Muscle layer of colon (tissue), 2 donors: Measurements from ENCODE around the gene PSME3IP1.
"Not testable (repeated sequence)": the region's sequence is repeated elsewhere in the genome, so short reads cannot be mapped to it uniquely, and the experiment has no call there.

Experiments used
- H3K27ac ChIP-seq: one replicate; pipeline ENCODE4 v1.7.0; 2013; ENCODE audit warnings: low read depth, mild to moderate bottlenecking, low read length, moderate library complexity
- H3K27me3 ChIP-seq, 2 donors: one replicate each; pipeline ENCODE4 v1.7.0; 2013; ENCODE audit warnings: low read length in 2 of 2, mild to moderate bottlenecking in 2 of 2; ENCODE audit not compliant: insufficient read depth in 2 of 2, control insufficient read depth in 1 of 2
- H3K36me3 ChIP-seq: one replicate; pipeline ENCODE4 v1.7.0; 2013; ENCODE audit warnings: mild to moderate bottlenecking, low read length; ENCODE audit not compliant: insufficient read depth
- H3K4me1 ChIP-seq: one replicate; pipeline ENCODE4 v1.7.0; 2013; ENCODE audit warnings: mild to moderate bottlenecking, low read length; ENCODE audit not compliant: insufficient read depth
- H3K4me3 ChIP-seq, 2 donors: one replicate each; pipeline ENCODE4 v1.7.0; 2013; ENCODE audit warnings: low read length in 2 of 2, low read depth in 1 of 2, mild to moderate bottlenecking in 1 of 2, moderate library complexity in 1 of 2
- H3K9ac ChIP-seq: one replicate; pipeline ENCODE4 v1.7.0; 2013; ENCODE audit warnings: low read length
- H3K9me3 ChIP-seq: one replicate; pipeline ENCODE4 v1.7.0; 2013; ENCODE audit warnings: mild to moderate bottlenecking, low read length
- donor health status: abdominal sarcoma.
- donor health status: Adenocarcinoma of cecum.

The PSME3IP1 gene

GRCh38 chr16:57112403-57113041, 73.3 kb downstream of the PSME3IP1 start:
- H3K27me3 ChIP-seq: no peaks in the 10 kb centered on the region
- H3K9me3 ChIP-seq: no peaks in the 10 kb centered on the region
- H3K27ac ChIP-seq: no peak overlapping the region
- peaks cover 2% of the 10 kb centered on the region for H3K36me3 ChIP-seq
- peaks cover 17% of the 10 kb centered on the region for H3K4me1 ChIP-seq
- no peak overlapping the region for H3K9ac ChIP-seq
- H3K4me3 ChIP-seq: no peak overlapping the region

DNA sequence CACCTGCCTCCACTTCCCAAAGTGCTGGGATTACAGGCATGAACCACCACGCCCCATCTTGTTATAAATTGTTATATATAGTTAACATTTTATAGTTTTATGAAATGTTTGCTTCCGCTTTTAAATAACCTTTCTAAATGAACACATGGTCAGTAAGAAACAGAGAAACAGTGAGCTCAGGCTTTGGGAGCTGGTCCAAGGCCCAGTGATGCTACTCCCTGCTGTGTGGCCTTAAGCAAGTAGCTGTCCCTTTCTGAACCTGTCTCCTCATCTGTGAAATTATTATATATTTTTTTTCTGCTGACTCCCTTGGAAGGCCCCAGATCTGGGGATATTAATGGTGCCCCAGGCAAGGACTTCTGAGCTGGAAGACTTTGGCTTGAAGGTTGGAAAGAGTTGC, 74.4 kb downstream of the PSME3IP1 start:
- no peak overlapping the region for H3K9ac ChIP-seq
- H3K4me3 ChIP-seq: no peak overlapping the region
- H3K4me1 ChIP-seq: peaks cover 21% of the 10 kb centered on the region
- H3K27ac ChIP-seq: no peak overlapping the region
- H3K9me3 ChIP-seq: no peaks in the 10 kb centered on the region
- H3K36me3 ChIP-seq: no peaks in the 10 kb centered on the region
- H3K27me3 ChIP-seq: no peaks in the 10 kb centered on the region

- no peaks in the 10 kb centered on the region for H3K9me3 ChIP-seq
- no peak overlapping the region for H3K9ac ChIP-seq
- no peaks in the 10 kb centered on the region for H3K27me3 ChIP-seq
- H3K36me3 ChIP-seq: no peaks in the 10 kb centered on the region
- H3K27ac ChIP-seq: no peak overlapping the region
- no peak overlapping the region for H3K4me3 ChIP-seq
- H3K4me1 ChIP-seq: peaks cover 17% of the 10 kb centered on the region
These were observed 74.9 kb downstream of the PSME3IP1 start for GRCh38 chr16:57110937-57111336.

DNA sequence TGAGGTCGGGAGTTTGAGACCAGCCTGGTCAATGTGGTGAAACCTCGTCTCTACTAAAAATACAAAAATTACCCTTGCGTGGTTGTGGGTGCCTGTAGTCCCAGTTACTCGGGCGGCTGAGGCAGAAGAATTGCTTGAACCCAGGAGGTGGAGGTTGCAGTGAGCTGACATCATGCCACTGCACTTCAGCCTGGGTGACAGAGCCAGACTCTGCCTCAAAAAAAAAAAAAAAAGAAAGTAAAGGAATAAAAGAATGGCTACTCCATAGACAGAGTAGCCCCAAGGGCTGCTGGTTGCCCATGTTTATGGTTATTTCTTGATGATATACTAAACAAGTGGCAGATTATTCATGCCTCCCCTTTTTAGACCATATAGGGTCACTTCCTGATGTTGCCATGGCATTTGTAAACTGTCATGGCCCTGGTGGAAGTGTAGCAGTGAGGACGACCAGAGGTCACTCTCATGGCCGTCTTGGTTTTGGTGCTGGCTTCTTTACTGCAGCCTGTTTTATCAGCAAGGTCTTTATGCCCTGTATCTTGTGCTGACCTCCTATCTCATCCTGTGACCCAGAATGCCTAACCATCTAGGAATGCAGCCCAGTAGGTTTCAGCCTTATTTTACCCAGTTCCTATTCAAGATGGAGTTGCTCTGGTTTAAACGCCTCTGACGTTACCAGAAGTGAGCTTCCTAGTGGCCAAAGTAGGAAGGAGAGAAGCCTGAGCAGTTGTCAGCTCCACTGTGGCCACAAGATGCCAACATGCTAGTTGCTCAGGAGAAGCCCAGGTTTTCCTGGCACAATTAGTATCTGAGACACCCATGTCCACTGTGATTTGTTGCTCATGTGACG, 76.4 kb downstream of the PSME3IP1 start:
- H3K27ac ChIP-seq, H3K27me3 ChIP-seq, H3K9ac ChIP-seq, H3K4me3 ChIP-seq, H3K4me1 ChIP-seq, H3K36me3 ChIP-seq, H3K9me3 ChIP-seq: not testable (repeated sequence)

DNA sequence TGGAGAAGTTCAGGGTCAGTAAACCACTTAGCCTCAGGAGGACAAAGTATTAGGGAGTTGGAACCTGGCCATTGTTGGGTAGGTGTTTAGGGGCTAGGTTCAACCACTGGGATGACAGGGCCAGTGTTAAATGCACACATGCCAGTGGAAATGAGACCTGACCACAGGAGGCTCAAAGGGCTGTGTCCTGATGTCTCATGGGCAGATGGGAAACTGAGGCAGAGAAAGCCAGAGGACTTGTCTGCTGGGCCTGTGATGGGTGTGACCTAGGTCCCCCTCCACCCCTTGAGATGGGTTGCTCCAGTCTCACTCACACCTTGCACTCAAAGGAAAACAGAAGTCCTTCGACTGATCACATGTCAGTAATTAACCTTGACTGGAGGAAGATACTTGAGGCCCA, 77.4 kb downstream of the PSME3IP1 start:
- Histone ChIP-seq H3K4me1 (peaks cover 4% of the 10 kb centered on the region), H3K27ac (no peak overlapping the region)

DNA sequence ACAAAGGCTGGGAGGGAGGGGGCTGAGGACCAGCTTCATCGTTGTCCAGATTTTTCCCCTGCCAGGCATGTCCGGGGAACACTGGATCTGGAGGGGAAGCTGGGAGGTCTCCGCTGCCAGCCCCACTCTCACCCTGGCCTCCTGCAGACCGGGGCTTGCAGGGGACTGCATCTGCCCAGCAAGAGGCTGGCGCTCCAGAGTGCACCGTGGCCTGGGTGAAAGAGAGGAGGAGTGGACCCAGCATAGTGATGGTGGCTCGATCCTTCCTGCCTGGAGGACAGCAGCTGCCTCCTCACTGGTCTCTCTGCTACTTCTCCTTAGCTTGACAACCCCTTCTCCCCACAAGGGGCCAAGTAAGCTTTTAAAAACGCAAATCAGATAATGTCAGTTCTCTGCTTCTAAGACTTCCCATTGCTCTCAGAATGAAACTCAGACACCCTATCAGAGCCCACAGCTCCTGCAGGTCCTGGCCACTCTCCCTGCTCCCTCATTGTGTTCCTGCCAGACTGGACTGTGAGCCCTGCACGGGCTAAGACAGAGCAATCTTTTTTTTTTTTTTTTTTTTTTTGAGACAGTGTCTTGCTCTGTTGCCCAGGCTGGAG, 78.4 kb downstream of the PSME3IP1 start:
- H3K9ac ChIP-seq: no peak overlapping the region
- H3K4me1 ChIP-seq: peaks cover 4% of the 10 kb centered on the region
- H3K9me3 ChIP-seq: no peaks in the 10 kb centered on the region
- H3K36me3 ChIP-seq: no peaks in the 10 kb centered on the region
- no peaks in the 10 kb centered on the region for H3K27me3 ChIP-seq
- H3K4me3 ChIP-seq: no peak overlapping the region
- no peak overlapping the region for H3K27ac ChIP-seq

More for the DNA sequence above, 77.4 kb downstream of the PSME3IP1 start:
- no peaks in the 10 kb centered on the region for H3K9me3 ChIP-seq
- no peak overlapping the region for H3K9ac ChIP-seq
- no peak overlapping the region for H3K4me3 ChIP-seq
- no peaks in the 10 kb centered on the region for H3K27me3 ChIP-seq
- H3K36me3 ChIP-seq: no peaks in the 10 kb centered on the region

GRCh38 chr16:57106767-57107166, 79.1 kb downstream of the PSME3IP1 start:
- Histone ChIP-seq H3K36me3 (no peaks in the 10 kb centered on the region), H3K4me1 (peaks cover 4% of the 10 kb centered on the region), H3K4me3 (no peak overlapping the region), H3K27ac (no peak overlapping the region), H3K9ac (no peak overlapping the region), H3K27me3 (no peaks in the 10 kb centered on the region), H3K9me3 (no peaks in the 10 kb centered on the region)

- Histone ChIP-seq H3K27ac (no peak overlapping the region), H3K4me1 (peaks cover 4% of the 10 kb centered on the region), H3K9ac (no peak overlapping the region)
These were observed 80.7 kb downstream of the PSME3IP1 start for GRCh38 chr16:57105184-57105583.

DNA sequence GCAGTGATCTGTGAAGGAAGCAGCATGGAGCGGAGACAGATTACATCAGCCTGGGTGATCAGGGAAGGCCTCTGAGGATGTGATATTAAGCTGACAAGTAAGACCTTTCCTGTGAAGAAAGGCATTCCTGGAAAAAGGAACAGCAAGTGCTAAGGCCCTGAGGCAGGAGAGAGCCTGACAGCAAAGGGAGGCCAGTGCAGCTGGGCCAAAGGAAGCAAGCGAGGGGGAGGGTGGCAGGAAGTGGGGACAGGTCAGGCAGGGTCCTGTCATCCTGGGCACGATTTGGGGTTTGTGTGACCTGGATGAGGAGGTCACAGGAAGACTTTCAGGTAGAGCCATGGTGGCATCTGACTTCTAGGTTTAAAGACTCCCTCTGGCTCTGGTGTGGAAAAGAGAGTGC, 81.1 kb downstream of the PSME3IP1 start:
- H3K27ac ChIP-seq: no peak overlapping the region

More at GRCh38 chr16:57105184-57105583, 80.7 kb downstream of the PSME3IP1 start:
- no peak overlapping the region for H3K4me3 ChIP-seq
- H3K27me3 ChIP-seq: no peaks in the 10 kb centered on the region
- no peaks in the 10 kb centered on the region for H3K36me3 ChIP-seq
- no peaks in the 10 kb centered on the region for H3K9me3 ChIP-seq

DNA sequence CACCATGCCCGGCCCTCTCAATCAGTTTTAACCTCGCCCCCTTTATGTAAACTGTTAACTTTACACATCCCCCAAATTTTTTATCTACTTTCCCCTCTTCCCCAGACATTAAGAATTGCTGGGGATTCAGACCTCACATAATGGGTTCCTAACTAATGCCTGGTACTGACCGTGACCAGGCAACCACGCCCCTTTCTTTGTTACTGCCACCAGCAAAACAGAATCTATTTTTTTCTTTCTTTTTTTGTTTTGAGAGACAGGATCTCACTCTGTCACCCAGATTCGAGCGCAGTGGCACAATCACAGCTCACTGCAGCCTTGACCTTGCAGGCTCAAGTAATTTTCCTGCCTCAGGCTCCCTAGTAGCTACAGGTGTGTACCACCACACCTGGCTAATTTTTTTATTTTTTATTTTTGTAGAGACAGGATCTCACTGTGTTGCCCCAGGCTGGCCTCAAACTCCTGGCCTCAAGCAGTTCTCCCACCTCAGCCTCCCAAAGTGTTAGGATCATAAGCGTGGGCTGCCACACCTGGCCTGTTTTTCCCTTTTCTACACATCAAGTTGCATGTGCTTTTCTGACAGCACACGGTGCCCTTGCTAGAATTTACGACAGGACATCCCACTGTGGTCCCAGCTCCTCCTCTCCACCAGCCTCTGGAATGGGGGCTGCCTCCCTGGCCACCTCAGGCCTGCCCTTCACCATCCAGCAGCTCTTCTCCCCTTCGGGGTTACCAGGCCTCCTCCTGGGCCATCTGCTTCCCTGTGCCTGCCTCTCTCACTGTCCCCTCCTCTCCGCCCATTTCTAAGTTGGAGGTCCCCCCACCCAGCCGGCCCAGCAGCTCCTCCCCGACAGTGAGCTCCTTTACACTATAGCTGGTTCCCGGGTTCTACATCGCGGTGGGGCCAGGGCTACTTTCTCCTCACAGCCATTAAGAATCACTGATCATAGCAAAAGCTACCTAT, 82.7 kb downstream of the PSME3IP1 start:
- Histone ChIP-seq H3K9me3 (no peaks in the 10 kb centered on the region), H3K27ac (no peak overlapping the region), H3K36me3 (no peaks in the 10 kb centered on the region), H3K4me1 (peaks cover 4% of the 10 kb centered on the region), H3K27me3 (no peaks in the 10 kb centered on the region), H3K4me3 (no peak overlapping the region), H3K9ac (no peak overlapping the region)

More for the DNA sequence above, 81.1 kb downstream of the PSME3IP1 start:
- peaks cover 4% of the 10 kb centered on the region for H3K4me1 ChIP-seq
- H3K27me3 ChIP-seq: no peaks in the 10 kb centered on the region
- no peak overlapping the region for H3K9ac ChIP-seq
- no peaks in the 10 kb centered on the region for H3K9me3 ChIP-seq
- no peak overlapping the region for H3K4me3 ChIP-seq
- no peaks in the 10 kb centered on the region for H3K36me3 ChIP-seq
